K562 treated with DMSO at 1 percent for 24 hours (cell line): Measurements from ENCODE around the gene SYT3. TPM values are rescaled to one million over a fixed set of nuclear protein-coding genes. Genes with fewer than 3 reads are reported as not detected.

Source experiments
- total RNA-seq: library from RNA; unstranded; fragments of 300-600 nt; gene quantifications from 2 replicates; pipeline ENCODE4 v1.2.3, GENCODE V29; 2022; ENCODE audit warnings: low read depth; ENCODE audit not compliant: insufficient read depth

SYT3 gene
- total RNA-seq = 7.3 and 8.9 TPM in 2 replicates

GRCh38 chr19:50639121-50640112 is at the start of gene SYT3:
Gene SYT3, minus strand, starts transcription at chr19:50639881. Its CDS starts 2,470 bp downstream, at chr19:50637411.

DNA sequence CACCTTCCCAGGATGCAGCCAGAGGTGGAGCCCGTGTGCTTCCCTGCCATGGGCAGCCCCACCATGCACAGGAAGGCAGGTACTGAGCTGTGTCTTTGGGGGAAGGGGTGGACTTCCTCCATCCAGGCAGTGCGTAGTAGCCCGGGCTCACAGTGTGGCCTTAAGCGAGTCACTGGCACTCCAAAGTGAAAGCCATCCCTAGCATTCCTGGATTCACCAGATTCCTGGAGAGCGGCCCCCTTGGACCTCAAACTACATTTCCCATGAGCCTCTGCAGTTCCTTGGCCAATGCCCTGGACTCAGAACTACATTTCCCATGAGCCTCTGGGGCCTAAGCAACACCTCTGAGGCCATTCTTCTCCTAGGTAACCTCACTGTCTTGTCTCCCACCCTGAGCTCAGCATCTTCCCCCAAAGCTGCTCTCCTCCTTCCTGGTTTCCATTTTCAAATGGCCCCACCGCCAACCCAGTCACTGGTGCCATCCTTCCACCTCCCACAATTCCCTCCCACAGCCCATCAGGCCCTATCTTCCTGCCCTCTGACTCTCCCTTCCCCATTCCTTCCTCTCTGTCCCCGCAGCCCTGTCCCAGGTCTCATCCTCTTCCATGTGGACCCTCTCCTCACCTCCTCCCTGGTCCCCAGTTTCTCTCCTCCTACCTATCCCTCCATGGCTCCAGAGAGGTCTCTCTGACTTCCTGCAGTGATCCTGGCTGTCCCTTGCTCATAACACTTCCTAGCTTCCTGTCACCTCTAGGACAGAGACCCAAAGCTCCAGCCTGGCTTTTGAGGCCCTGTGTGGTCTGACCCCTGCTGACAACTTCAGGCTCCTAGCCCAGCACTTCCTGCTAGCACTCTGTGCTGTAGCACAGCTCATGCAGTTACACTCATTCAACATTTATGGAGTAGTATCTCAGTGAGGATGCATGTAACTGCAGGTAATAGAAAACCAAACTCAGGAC is 10.0 kb upstream of the SYT3 start, which contains the start of gene C19orf81:
C19orf81 (plus strand) TSS at position 13 of the 959 bp plus-strand sequence; CDS start at position 13, 0 bp downstream.

Other genes with a start within 250 kb of the SYT3 start
- 0.60 and 0.97 TPM in 2 replicates for gene SPIB, start 220.9 kb downstream of the SYT3 start, total RNA-seq
- 0.16 TPM in 1 of 2 replicates, not detected in the other for gene MYBPC2, start 207.0 kb downstream of the SYT3 start, total RNA-seq
- 116 and 120 TPM in 2 replicates for gene EMC10, start 163.4 kb downstream of the SYT3 start, total RNA-seq
- gene GARIN5A, start 163.0 kb downstream of the SYT3 start, total RNA-seq = 4.2 and 6.0 TPM in 2 replicates
- 31.3 and 32.6 TPM in 2 replicates for gene JOSD2, start 128.7 kb downstream of the SYT3 start, total RNA-seq
- gene ASPDH, start 126.0 kb downstream of the SYT3 start, total RNA-seq = 2.6 and 3.9 TPM in 2 replicates
- gene LRRC4B, start 71.4 kb downstream of the SYT3 start, total RNA-seq = 15.2 and 15.9 TPM in 2 replicates
- gene C19orf81, start 9.6 kb upstream of the SYT3 start, total RNA-seq = 42.3 and 60.5 TPM in 2 replicates
- gene SHANK1, start 79.9 kb upstream of the SYT3 start, total RNA-seq = 0.27 TPM in 1 of 2 replicates, not detected in the other
- 94.9 and 103 TPM in 2 replicates for gene CLEC11A, start 83.5 kb upstream of the SYT3 start, total RNA-seq
- 0.59 TPM in 1 of 2 replicates, not detected in the other for gene GPR32, start 130.6 kb upstream of the SYT3 start, total RNA-seq
- not detected in 2 replicates for gene ACP4, start 150.5 kb upstream of the SYT3 start, total RNA-seq
- 19.2 and 20.0 TPM in 2 replicates for gene KLK1, start 183.9 kb upstream of the SYT3 start, total RNA-seq
- gene KLK15, start 193.7 kb upstream of the SYT3 start, total RNA-seq = 0.56 TPM in 1 of 2 replicates, not detected in the other
- gene KLK3, start 215.0 kb upstream of the SYT3 start, total RNA-seq = not detected in 2 replicates
- not detected in 2 replicates for gene KLK2, start 233.6 kb upstream of the SYT3 start, total RNA-seq